Keratinocyte (primary cell): ENCODE data around the gene SLC2A4RG.

Experiments used
- EZH2 ChIP-seq: IDR thresholded peaks from one replicate; pipeline ENCODE4 v1.6.1; 2012; ENCODE audit warnings: inconsistent platforms, mild to moderate bottlenecking, low read length, moderate library complexity
- TF ChIP-seq, protein P1 (sequence below), 3 experiments: IDR thresholded peaks in 1 of 3; conservative IDR thresholded peaks in 1 of 3; optimal IDR thresholded peaks in 1 of 3; 2 replicates in 2 of 3; 3 replicates in 1 of 3; pipeline versions ENCODE3 to v1.5.1; 2011; ENCODE audit warnings: low read length in 3 of 3, mild to moderate bottlenecking in 3 of 3, moderate library complexity in 2 of 3, control low read depth in 1 of 3, inconsistent platforms in 1 of 3; ENCODE audit not compliant: insufficient read depth in 2 of 3; ENCODE audit errors: extremely low read depth in 1 of 3

DNA sequence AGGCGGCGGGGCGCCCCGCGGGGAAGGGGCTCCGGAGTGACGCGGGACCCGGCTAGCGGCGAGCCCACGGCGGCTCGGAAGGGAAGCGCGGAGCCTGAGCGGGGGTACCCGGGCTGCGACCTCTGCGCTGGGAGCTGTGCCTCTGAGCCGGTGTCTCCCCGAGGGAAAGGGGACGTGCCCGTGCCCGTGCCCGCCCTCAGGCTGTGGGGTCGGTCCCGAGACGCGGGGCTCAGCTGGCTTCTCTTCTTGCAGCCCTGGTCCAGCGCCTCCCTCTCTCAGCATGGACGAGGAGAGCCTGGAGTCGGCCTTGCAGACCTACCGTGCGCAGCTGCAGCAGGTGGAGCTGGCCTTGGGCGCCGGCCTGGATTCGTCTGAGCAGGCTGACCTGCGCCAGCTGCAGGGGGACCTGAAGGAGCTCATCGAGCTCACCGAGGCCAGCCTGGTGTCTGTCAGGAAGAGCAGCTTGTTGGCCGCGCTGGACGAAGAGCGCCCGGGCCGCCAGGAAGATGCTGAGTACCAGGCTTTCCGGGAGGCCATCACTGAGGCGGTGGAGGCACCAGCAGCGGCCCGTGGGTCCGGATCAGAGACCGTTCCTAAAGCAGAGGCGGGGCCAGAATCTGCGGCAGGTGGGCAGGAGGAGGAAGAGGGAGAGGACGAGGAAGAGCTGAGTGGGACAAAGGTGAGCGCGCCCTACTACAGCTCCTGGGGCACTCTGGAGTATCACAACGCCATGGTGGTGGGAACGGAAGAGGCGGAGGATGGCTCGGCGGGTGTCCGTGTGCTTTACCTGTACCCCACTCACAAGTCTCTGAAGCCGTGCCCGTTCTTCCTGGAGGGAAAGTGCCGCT lies 31.1 kb upstream of the SLC2A4RG start:
- TF ChIP-seq, protein P1, sequence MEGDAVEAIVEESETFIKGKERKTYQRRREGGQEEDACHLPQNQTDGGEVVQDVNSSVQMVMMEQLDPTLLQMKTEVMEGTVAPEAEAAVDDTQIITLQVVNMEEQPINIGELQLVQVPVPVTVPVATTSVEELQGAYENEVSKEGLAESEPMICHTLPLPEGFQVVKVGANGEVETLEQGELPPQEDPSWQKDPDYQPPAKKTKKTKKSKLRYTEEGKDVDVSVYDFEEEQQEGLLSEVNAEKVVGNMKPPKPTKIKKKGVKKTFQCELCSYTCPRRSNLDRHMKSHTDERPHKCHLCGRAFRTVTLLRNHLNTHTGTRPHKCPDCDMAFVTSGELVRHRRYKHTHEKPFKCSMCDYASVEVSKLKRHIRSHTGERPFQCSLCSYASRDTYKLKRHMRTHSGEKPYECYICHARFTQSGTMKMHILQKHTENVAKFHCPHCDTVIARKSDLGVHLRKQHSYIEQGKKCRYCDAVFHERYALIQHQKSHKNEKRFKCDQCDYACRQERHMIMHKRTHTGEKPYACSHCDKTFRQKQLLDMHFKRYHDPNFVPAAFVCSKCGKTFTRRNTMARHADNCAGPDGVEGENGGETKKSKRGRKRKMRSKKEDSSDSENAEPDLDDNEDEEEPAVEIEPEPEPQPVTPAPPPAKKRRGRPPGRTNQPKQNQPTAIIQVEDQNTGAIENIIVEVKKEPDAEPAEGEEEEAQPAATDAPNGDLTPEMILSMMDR (optimal IDR thresholded peaks at IDR 0.05 in 1 of 3, IDR thresholded peaks at IDR 0.05 in 1 of 3, conservative IDR thresholded peaks at IDR 0.05 in 1 of 3; ENCODE audit: extremely low read depth in 1 of 3, insufficient read depth in 2 of 3, low read length in 3 of 3), result no peak
- TF ChIP-seq EZH2, result no peak
